Endothelial cell (in vitro differentiated cells): ENCODE data around the gene SLC5A2. TPM values are rescaled to one million over a fixed set of nuclear protein-coding genes. Genes with fewer than 3 reads are reported as not detected.

ENCODE experiments used
- DNase-seq: peaks from one replicate; pipeline ENCODE4 v3.0.0; 2021; ENCODE audit warnings: low spot score
- H3K27ac Mint-ChIP-seq: one replicate; pipeline ENCODE4 v1.8.0; 2021; ENCODE audit warnings: mixed read lengths, inconsistent platforms; ENCODE audit not compliant: unreplicated experiment
- H3K27me3 Mint-ChIP-seq: one replicate; pipeline ENCODE4 v1.8.0; 2021; ENCODE audit warnings: mild to moderate bottlenecking, moderate library complexity, mixed read lengths, inconsistent platforms; ENCODE audit not compliant: unreplicated experiment
- H3K36me3 Mint-ChIP-seq: one replicate; pipeline ENCODE4 v1.8.0; 2021; ENCODE audit warnings: mild to moderate bottlenecking, low read depth, mixed read lengths, inconsistent platforms; ENCODE audit not compliant: unreplicated experiment
- H3K4me1 Mint-ChIP-seq: one replicate; pipeline ENCODE4 v1.8.0; 2021; ENCODE audit warnings: mild to moderate bottlenecking, mixed read lengths, inconsistent platforms; ENCODE audit not compliant: unreplicated experiment
- H3K4me3 Mint-ChIP-seq: one replicate; pipeline ENCODE4 v1.8.0; 2021; ENCODE audit warnings: mild to moderate bottlenecking, mixed read lengths, inconsistent platforms; ENCODE audit not compliant: unreplicated experiment
- H3K9me3 Mint-ChIP-seq: one replicate; pipeline ENCODE4 v1.8.0; 2021; ENCODE audit warnings: mixed read lengths, inconsistent platforms; ENCODE audit not compliant: unreplicated experiment
- CTCF ChIP-seq: fragments of 200-600 bp; sonication (generic); IDR thresholded peaks from one replicate; pipeline ENCODE4 v1.5.0; 2021; ENCODE audit warnings: antibody characterized with exemption; ENCODE audit not compliant: unreplicated experiment
- total RNA-seq: library from RNA; stranded (reverse); fragmentation: NEBNext Ultra II Directional; extraction: Animal tissue kit (Norgen Biotek cat#: 25700); gene quantifications from one replicate; pipeline ENCODE4 v1.2.1, GENCODE V29; 2021; ENCODE audit not compliant: unreplicated experiment

The SLC5A2 gene
- total RNA-seq, 1 donor from 2014 or later, result not detected

- DNase-seq, result peak; percentile 59
- Mint-ChIP-seq H3K36me3 (no peaks in the 10 kb centered on the region), H3K9me3 (no peaks in the 10 kb centered on the region), H3K27ac (no peak overlapping the region), H3K4me3 (no peak overlapping the region), H3K4me1 (peaks cover 25% of the 10 kb centered on the region), H3K27me3 (peaks cover 7% of the 10 kb centered on the region)
- peak; percentile 43 for TF ChIP-seq CTCF
Measured at GRCh38 chr16:31451681-31452351, 31.1 kb upstream of the SLC5A2 start.

GRCh38 chr16:31452631-31453106, 30.3 kb upstream of the SLC5A2 start:
- Mint-ChIP-seq H3K4me3 (no peak overlapping the region), H3K27ac (no peak overlapping the region), H3K36me3 (no peaks in the 10 kb centered on the region), H3K9me3 (no peaks in the 10 kb centered on the region), H3K27me3 (peaks cover 7% of the 10 kb centered on the region), H3K4me1 (peaks cover 27% of the 10 kb centered on the region)
- no peak for TF ChIP-seq CTCF
- DNase-seq, result no peak

GRCh38 chr16:31453255-31454204, 29.4 kb upstream of the SLC5A2 start:
- TF ChIP-seq CTCF, result no peak
- no peak for DNase-seq
- Mint-ChIP-seq H3K36me3 (no peaks in the 10 kb centered on the region), H3K4me1 (peaks cover 27% of the 10 kb centered on the region), H3K27me3 (peaks cover 10% of the 10 kb centered on the region), H3K4me3 (no peak overlapping the region), H3K27ac (no peak overlapping the region), H3K9me3 (no peaks in the 10 kb centered on the region)

GRCh38 chr16:31455601-31456314, 27.2 kb upstream of the SLC5A2 start:
- no peaks in the 10 kb centered on the region for H3K36me3 Mint-ChIP-seq
- DNase-seq, result peak; percentile 52
- no peak for TF ChIP-seq CTCF
- peaks cover 19% of the 10 kb centered on the region for H3K27me3 Mint-ChIP-seq
- no peaks in the 10 kb centered on the region for H3K9me3 Mint-ChIP-seq
- peak overlapping the region; percentile 18 for H3K27ac Mint-ChIP-seq
- H3K4me1 Mint-ChIP-seq, result peaks cover 35% of the 10 kb centered on the region
- peak overlapping the region; percentile 48 for H3K4me3 Mint-ChIP-seq
